Natural killer cell (primary cell): ENCODE results near the gene RCN1. TPM values are rescaled to one million over a fixed set of nuclear protein-coding genes. Genes with fewer than 3 reads are reported as not detected.

ENCODE experiments used
- ATAC-seq, 3 donors: fragments of 150-1000 bp in 2 of 3; fragments of 200-7000 bp in 1 of 3; cut with Tn5 transposase; 1 replicate in 1 of 3; 2 replicates in 2 of 3; pipeline ENCODE4 v1.10.0; 2021; ENCODE audit warnings: mild to moderate bottlenecking in 2 of 3, moderate library complexity in 2 of 3
- DNase-seq, 2 donors: peaks; one replicate each; pipeline versions ENCODE4 v3.0.0 to v3.0.0-alpha.2; 2013 to 2021; ENCODE audit warnings: mixed read lengths in 1 of 2
- H3K27ac ChIP-seq: one replicate; pipeline ENCODE4 v1.5.1; 2013; ENCODE audit warnings: mild to moderate bottlenecking, low read length
- H3K27me3 ChIP-seq: one replicate; pipeline ENCODE4 v1.6.1; 2013; ENCODE audit warnings: low read length; ENCODE audit not compliant: control insufficient read depth, insufficient read depth
- H3K36me3 ChIP-seq: one replicate; pipeline ENCODE4 v1.6.1; 2013; ENCODE audit warnings: low read length; ENCODE audit not compliant: control insufficient read depth, insufficient read depth
- H3K4me1 ChIP-seq: one replicate; pipeline ENCODE4 v1.6.1; 2013; ENCODE audit warnings: low read length; ENCODE audit not compliant: control insufficient read depth, insufficient read depth
- H3K4me3 ChIP-seq: one replicate; pipeline ENCODE4 v1.5.1; 2013; ENCODE audit warnings: low read length
- H3K9me3 ChIP-seq: one replicate; pipeline ENCODE4 v1.6.1; 2013; ENCODE audit warnings: low read length; ENCODE audit not compliant: control insufficient read depth, insufficient read depth
- H3K27ac Mint-ChIP-seq, 2 donors: one replicate each; pipeline ENCODE4 v1.8.0; 2022; ENCODE audit warnings: mild to moderate bottlenecking in 2 of 2, mixed read lengths in 2 of 2, moderate library complexity in 1 of 2
- H3K27me3 Mint-ChIP-seq, 2 donors: one replicate each; pipeline ENCODE4 v1.8.0; 2022; ENCODE audit warnings: low read depth in 2 of 2, mixed read lengths in 2 of 2
- H3K36me3 Mint-ChIP-seq: one replicate; pipeline ENCODE4 v1.8.0; 2022; ENCODE audit warnings: mixed read lengths
- H3K4me1 Mint-ChIP-seq, 2 donors: one replicate each; pipeline ENCODE4 v1.8.0; 2022; ENCODE audit warnings: mixed read lengths in 2 of 2
- H3K4me3 Mint-ChIP-seq: one replicate; pipeline ENCODE4 v1.8.0; 2022; ENCODE audit warnings: mild to moderate bottlenecking, moderate library complexity, mixed read lengths
- H3K9me3 Mint-ChIP-seq, 2 donors: one replicate each; pipeline ENCODE4 v1.8.0; 2022; ENCODE audit warnings: mixed read lengths in 2 of 2
- WGBS: methylation state at CpG from one replicate; pipeline ENCODE4 v1.1.7; 2013; ENCODE audit warnings: missing lambda C conversion rate; ENCODE audit not compliant: insufficient coverage; 5-methylcytosine and 5-hydroxymethylcytosine counted together
- intact Hi-C: fragments of 100-400 bp; cut with micrococcal nuclease; formaldehyde crosslinking; loops from one replicate; pipeline ENCODE4 v1.14.2; 2022
- total RNA-seq, 4 donors: library from RNA; stranded (reverse); fragments of 120-200 nt in 1 of 4; gene quantifications; one replicate each; pipeline versions ENCODE4 v1.2.3 to v1.2.4, GENCODE V29; 2013 to 2022
- TF ChIP-seq, protein P1 (sequence below): fragments of 200-600 bp; IDR thresholded peaks from one replicate; pipeline ENCODE4 v1.8.0; 2022; ENCODE audit warnings: antibody characterized with exemption

The RCN1 gene
- total RNA-seq, 3 donors from 2014 or later (not counting 1 experiment from before 2014, with no cell fraction given) = 19.1 to 21.2 (median 20.3) TPM

DNA sequence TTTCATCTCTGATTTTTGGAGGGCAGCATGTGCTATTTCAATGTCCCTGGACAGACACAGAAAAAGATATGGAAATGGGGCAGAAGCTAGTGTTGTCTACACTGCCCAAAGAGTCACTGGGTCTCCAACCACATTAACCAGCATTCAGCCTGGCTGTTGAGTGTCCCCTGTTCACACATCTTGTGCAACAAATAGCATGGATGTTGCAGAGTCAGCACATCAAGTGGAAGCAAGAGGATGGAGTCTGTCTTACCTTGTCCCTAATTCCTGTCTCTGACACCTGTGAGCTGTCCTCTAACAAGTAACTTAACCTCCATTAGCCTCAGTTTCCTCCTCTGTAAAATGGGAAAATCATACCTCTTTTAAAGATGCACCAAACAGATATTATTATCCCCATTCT lies 60.2 kb downstream of the RCN1 start:
- Histone ChIP-seq H3K9me3 (no peaks in the 10 kb centered on the region), H3K4me3 (no peak overlapping the region), H3K36me3 (no peaks in the 10 kb centered on the region), H3K4me1 (peaks cover 6% of the 10 kb centered on the region), H3K27me3 (no peaks in the 10 kb centered on the region), H3K27ac (no peak overlapping the region)
- intact Hi-C loops = no loop called here
- ATAC-seq (no peak), DNase-seq (no peak)
- Mint-ChIP-seq H3K9me3 (peaks cover 2% of the 10 kb centered on the region in 2 donors), H3K4me3 (no peak overlapping the region), H3K27me3 (peaks cover 0 to 11% of the 10 kb centered on the region in 2 donors), H3K27ac (no peak overlapping the region), H3K4me1 (peaks cover 15 to 38% of the 10 kb centered on the region in 2 donors), H3K36me3 (no peaks in the 10 kb centered on the region)
- TF ChIP-seq, protein P1, sequence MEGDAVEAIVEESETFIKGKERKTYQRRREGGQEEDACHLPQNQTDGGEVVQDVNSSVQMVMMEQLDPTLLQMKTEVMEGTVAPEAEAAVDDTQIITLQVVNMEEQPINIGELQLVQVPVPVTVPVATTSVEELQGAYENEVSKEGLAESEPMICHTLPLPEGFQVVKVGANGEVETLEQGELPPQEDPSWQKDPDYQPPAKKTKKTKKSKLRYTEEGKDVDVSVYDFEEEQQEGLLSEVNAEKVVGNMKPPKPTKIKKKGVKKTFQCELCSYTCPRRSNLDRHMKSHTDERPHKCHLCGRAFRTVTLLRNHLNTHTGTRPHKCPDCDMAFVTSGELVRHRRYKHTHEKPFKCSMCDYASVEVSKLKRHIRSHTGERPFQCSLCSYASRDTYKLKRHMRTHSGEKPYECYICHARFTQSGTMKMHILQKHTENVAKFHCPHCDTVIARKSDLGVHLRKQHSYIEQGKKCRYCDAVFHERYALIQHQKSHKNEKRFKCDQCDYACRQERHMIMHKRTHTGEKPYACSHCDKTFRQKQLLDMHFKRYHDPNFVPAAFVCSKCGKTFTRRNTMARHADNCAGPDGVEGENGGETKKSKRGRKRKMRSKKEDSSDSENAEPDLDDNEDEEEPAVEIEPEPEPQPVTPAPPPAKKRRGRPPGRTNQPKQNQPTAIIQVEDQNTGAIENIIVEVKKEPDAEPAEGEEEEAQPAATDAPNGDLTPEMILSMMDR = no peak

DNA sequence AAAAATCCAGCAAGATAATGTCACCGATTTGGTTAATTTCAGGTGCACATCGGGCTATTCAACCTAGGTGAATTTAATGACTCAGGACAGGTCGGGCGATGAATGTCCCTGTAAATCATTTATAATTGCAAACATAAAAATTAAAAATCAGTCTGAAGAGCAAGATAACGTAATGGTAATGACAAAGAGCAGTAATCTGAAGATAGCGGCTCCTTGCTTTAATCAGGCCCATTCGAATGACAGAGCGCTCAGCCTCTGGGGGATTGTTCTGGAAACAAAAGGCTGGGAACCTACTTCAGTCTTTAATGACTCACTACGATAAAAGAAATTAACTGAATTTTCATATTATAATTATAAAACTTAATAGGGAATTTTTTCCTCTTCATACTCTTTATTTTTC lies 61.3 kb downstream of the RCN1 start:
- Mint-ChIP-seq H3K4me1 (peaks cover 15 to 38% of the 10 kb centered on the region in 2 donors), H3K36me3 (no peaks in the 10 kb centered on the region), H3K27me3 (peaks cover 3 to 17% of the 10 kb centered on the region in 2 donors), H3K9me3 (peaks cover 0 to 2% of the 10 kb centered on the region in 2 donors), H3K4me3 (no peak overlapping the region), H3K27ac (no peak overlapping the region)
- Histone ChIP-seq H3K27me3 (no peaks in the 10 kb centered on the region), H3K27ac (no peak overlapping the region), H3K9me3 (no peaks in the 10 kb centered on the region), H3K36me3 (no peaks in the 10 kb centered on the region), H3K4me3 (no peak overlapping the region), H3K4me1 (peaks cover 6% of the 10 kb centered on the region)
- TF ChIP-seq, protein P1 = no peak
- WGBS = 94% methylated on average over 8 of the region's 9 CpGs
- intact Hi-C loops = no loop called here
- ATAC-seq = no peak
- DNase-seq = no peak

DNA sequence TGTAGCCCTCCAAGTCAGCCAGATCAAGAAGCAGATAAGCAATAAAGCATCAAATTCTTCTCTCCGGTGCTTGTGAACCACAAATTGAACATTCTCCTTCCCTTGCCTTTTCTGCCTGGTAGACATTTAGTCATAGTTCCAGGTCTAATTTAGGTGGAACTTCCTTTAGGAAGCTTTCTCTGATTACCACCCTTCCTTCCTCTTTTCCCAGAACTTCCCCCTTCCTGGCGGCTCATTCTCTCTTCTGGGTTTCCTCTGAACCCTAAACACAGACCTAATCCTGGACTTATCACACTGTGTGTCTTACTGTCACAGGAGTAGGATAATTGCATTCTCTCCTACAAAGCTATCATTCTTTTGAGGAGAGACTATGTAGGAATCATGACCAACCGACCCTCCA lies 61.9 kb downstream of the RCN1 start:
- no peaks in the 10 kb centered on the region for H3K36me3 Mint-ChIP-seq
- peaks cover 6% of the 10 kb centered on the region for H3K4me1 ChIP-seq
- H3K27ac Mint-ChIP-seq = no peak overlapping the region
- TF ChIP-seq, protein P1 = no peak
- H3K4me1 Mint-ChIP-seq = peaks cover 15 to 38% of the 10 kb centered on the region in 2 donors
- no peaks in the 10 kb centered on the region for H3K27me3 ChIP-seq
- WGBS = 5% methylated on average over 2 of the region's 3 CpGs
- no peaks in the 10 kb centered on the region for H3K9me3 ChIP-seq
- ATAC-seq = no peak
- H3K4me3 ChIP-seq = no peak overlapping the region
- H3K27ac ChIP-seq = no peak overlapping the region
- DNase-seq = no peak
- H3K9me3 Mint-ChIP-seq = no peaks in the 10 kb centered on the region
- peaks cover 3 to 17% of the 10 kb centered on the region in 2 donors for H3K27me3 Mint-ChIP-seq
- no peaks in the 10 kb centered on the region for H3K36me3 ChIP-seq
- H3K4me3 Mint-ChIP-seq = no peak overlapping the region
- intact Hi-C loops = no loop called here

DNA sequence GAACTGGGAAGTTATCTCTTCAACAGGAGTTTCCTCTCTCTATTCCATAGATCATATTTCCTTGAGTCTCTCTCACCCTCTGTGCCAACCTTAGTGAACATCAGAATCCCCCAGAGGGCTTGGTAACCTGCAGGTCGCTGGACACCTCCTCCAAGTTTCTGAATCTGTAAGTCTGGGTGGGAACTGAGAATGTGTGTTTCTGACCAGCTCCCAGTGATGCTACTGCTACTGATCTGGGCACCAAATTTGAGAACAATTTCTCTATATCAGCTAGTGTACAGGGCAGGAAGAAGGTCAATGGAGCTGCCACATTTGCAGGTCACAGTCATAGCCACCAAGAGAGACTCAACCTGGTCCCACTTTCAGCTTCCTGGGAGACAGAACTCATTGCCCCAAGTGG lies 62.9 kb downstream of the RCN1 start:
- Mint-ChIP-seq H3K27ac (peak overlapping the region in 1 of 2 donors; percentile 45), H3K4me3 (no peak overlapping the region), H3K9me3 (no peaks in the 10 kb centered on the region), H3K27me3 (peaks cover 3 to 17% of the 10 kb centered on the region in 2 donors), H3K4me1 (peaks cover 15 to 36% of the 10 kb centered on the region in 2 donors), H3K36me3 (no peaks in the 10 kb centered on the region)
- TF ChIP-seq, protein P1 = no peak
- H3K4me1 ChIP-seq = peaks cover 6% of the 10 kb centered on the region
- H3K27me3 ChIP-seq = no peaks in the 10 kb centered on the region
- no peak overlapping the region for H3K4me3 ChIP-seq
- H3K27ac ChIP-seq = no peak overlapping the region
- ATAC-seq (no peak), DNase-seq (no peak)
- 100% methylated on average over 1 of the region's 1 CpG for WGBS
- H3K9me3 ChIP-seq = no peaks in the 10 kb centered on the region
- intact Hi-C loops = loop anchor here (1.0 kb wide), 1 partner anchor 101 kb away; no protein-coding TSS in a partner anchor
- H3K36me3 ChIP-seq = no peaks in the 10 kb centered on the region
